NCI-H748 treated with DMSO at 0.1 percent for 48 hours (cell line): ENCODE results near the gene JUNB.
A peak's percentile ranks its signal among the peaks of the same experiment; 100 is the strongest.
"Not testable (repeated sequence)": the region's sequence is repeated elsewhere in the genome, so short reads cannot be mapped to it uniquely, and the experiment has no call there.

ENCODE experiments used
- DNase-seq: peaks from one replicate; lab custom pipeline; 2025; lab: John Stamatoyannopoulos, UW

Gene JUNB

GRCh38 chr19:12789098-12789903, 2.0 kb upstream of the JUNB start:
- no peak for DNase-seq

GRCh38 chr19:12789904-12790619, 1.2 kb upstream of the JUNB start:
- DNase-seq = peak; percentile 80

GRCh38 chr19:12790628-12791344, 500 bp upstream of the JUNB start:
- no peak for DNase-seq

GRCh38 chr19:12792051-12792852, 966 bp downstream of the JUNB start:
- DNase-seq = peak; percentile 29

GRCh38 chr19:12792853-12793289, 1.6 kb downstream of the JUNB start:
- no peak for DNase-seq

- peak; percentile 40 for DNase-seq
Observed at GRCh38 chr19:12793290-12794195, 2.3 kb downstream of the JUNB start.

- DNase-seq = no peak
Observed at GRCh38 chr19:12794196-12794941, 3.1 kb downstream of the JUNB start.

- DNase-seq = no peak
Observed at GRCh38 chr19:12794971-12795381, 3.7 kb downstream of the JUNB start.

- DNase-seq = peak; percentile 54
Observed at GRCh38 chr19:12796146-12797071, 5.1 kb downstream of the JUNB start.

- no peak for DNase-seq
Observed at GRCh38 chr19:12797141-12797587, 5.9 kb downstream of the JUNB start.

GRCh38 chr19:12797607-12798006, 6.3 kb downstream of the JUNB start:
- not testable (repeated sequence) for DNase-seq

- no peak for DNase-seq
Observed at GRCh38 chr19:12799742-12800465, 8.6 kb downstream of the JUNB start.

- DNase-seq = no peak
Observed at GRCh38 chr19:12800466-12800770, 9.1 kb downstream of the JUNB start.

GRCh38 chr19:12800923-12801465, 9.7 kb downstream of the JUNB start:
- DNase-seq = no peak

- peak; percentile 35 for DNase-seq
Observed at GRCh38 chr19:12801466-12802266, 10.4 kb downstream of the JUNB start, which contains the start of the genes PRDX2 and THSD8. PRDX2 (minus strand) TSS chr19:12801800; CDS start chr19:12801261, 539 bp downstream. THSD8 (plus strand) TSS chr19:12802069; CDS start chr19:12802072, 3 bp downstream.

GRCh38 chr19:12802267-12803106, 11.2 kb downstream of the JUNB start:
- DNase-seq = no peak
